Posterior vena cava (tissue), 2 donors: ENCODE data around the gene TMC6. TPM values are rescaled to one million over a fixed set of nuclear protein-coding genes. Genes with fewer than 3 reads are reported as not detected.
"Not testable (repeated sequence)": the region's sequence is repeated elsewhere in the genome, so short reads cannot be mapped to it uniquely, and the experiment has no call there.

ENCODE experiments used
- DNase-seq: peaks from one replicate; pipeline ENCODE4 v3.0.0-alpha.2; 2020; ENCODE audit warnings: low spot score
- intact Hi-C, 2 donors: fragments of 100-400 bp; cut with DNase I; formaldehyde crosslinking; loops; one replicate each; pipeline versions ENCODE4 v1.14.1 to v1.14.2; 2022 to 2023
- total RNA-seq, 2 donors: library from RNA; stranded (reverse); fragmentation: NEBNext Ultra II Directional; extraction: Animal tissue kit (Norgen Biotek cat#: 25700); gene quantifications; one replicate each; pipeline ENCODE4 v1.2.1, GENCODE V29; 2021
- donor health status: DM: yes; HTN: yes; CAD: no.
- donor health status: DM: yes; HTN: yes; CAD: no.

Gene TMC6
- total RNA-seq, 2 donors from 2014 or later, result 35.6 to 37.4 TPM

GRCh38 chr17:78140169-78141051 is 11.9 kb upstream of the TMC6 start:
- intact Hi-C loops, result no loop called here
- peak; percentile 98 for DNase-seq

- DNase-seq, intact Hi-C loops: not testable (repeated sequence)
Measured at GRCh38 chr17:78139861-78140168, 11.3 kb upstream of the TMC6 start.

- intact Hi-C loops, result no loop called here
- no peak for DNase-seq
Measured at GRCh38 chr17:78138204-78139060, 9.9 kb upstream of the TMC6 start.

- intact Hi-C loops, result no loop called here
- DNase-seq, result no peak
Measured at GRCh38 chr17:78137392-78138203, 9.0 kb upstream of the TMC6 start.

GRCh38 chr17:78135858-78136500 is 7.4 kb upstream of the TMC6 start:
- DNase-seq, result no peak
- intact Hi-C loops, result no loop called here

- DNase-seq, result no peak
- intact Hi-C loops, result no loop called here
Measured at GRCh38 chr17:78134899-78135385, 6.4 kb upstream of the TMC6 start.

- no peak for DNase-seq
- intact Hi-C loops, result no loop called here
Measured at GRCh38 chr17:78133971-78134898, 5.7 kb upstream of the TMC6 start.

GRCh38 chr17:78133179-78133951 is 4.8 kb upstream of the TMC6 start:
- no peak for DNase-seq
- intact Hi-C loops, result no loop called here

GRCh38 chr17:78132767-78133178 is 4.2 kb upstream of the TMC6 start:
- intact Hi-C loops, result no loop called here
- DNase-seq, result no peak

- no peak for DNase-seq
- intact Hi-C loops, result no loop called here
Measured at GRCh38 chr17:78132084-78132676, 3.6 kb upstream of the TMC6 start.

- intact Hi-C loops, result no loop called here
- no peak for DNase-seq
Measured at GRCh38 chr17:78131172-78132083, 2.9 kb upstream of the TMC6 start.

- intact Hi-C loops, result no loop called here
- no peak for DNase-seq
Measured at GRCh38 chr17:78130437-78131101, 2.0 kb upstream of the TMC6 start, which contains the start of gene TMC8. Gene TMC8, plus strand, starts transcription at chr17:78130771. Its CDS starts 818 bp downstream, at chr17:78131589.

GRCh38 chr17:78130090-78130436 is 1.5 kb upstream of the TMC6 start:
- intact Hi-C loops, result no loop called here
- no peak for DNase-seq

- intact Hi-C loops, result loop anchor here in 1 of 2 donors (10.0 kb wide), 1 partner anchor 295 kb away; no protein-coding TSS in a partner anchor
- no peak for DNase-seq
Measured at GRCh38 chr17:78129351-78130089, 965 bp upstream of the TMC6 start.
